BLaER1 (cell line): ENCODE measurements around the gene DGKG.

Experiments used
- H3K27ac ChIP-seq: shearing (Covaris generic); formaldehyde crosslinking; 2 replicates; pipeline ENCODE4 v1.8.1; 2022
- H3K27me3 ChIP-seq: shearing (Covaris generic); formaldehyde crosslinking; 2 replicates; pipeline ENCODE4 v1.8.1; 2022
- H3K36me3 ChIP-seq: shearing (Covaris generic); formaldehyde crosslinking; 2 replicates; pipeline ENCODE4 v1.8.1; 2022
- H3K4me1 ChIP-seq: shearing (Covaris generic); formaldehyde crosslinking; 2 replicates; pipeline ENCODE4 v1.8.1; 2022
- H3K4me2 ChIP-seq: shearing (Covaris generic); formaldehyde crosslinking; 2 replicates; pipeline ENCODE4 v1.8.1; 2022
- H3K4me3 ChIP-seq: shearing (Covaris generic); formaldehyde crosslinking; 2 replicates; pipeline ENCODE4 v1.8.1; 2022
- H3K9ac ChIP-seq: shearing (Covaris generic); formaldehyde crosslinking; 2 replicates; pipeline ENCODE4 v1.8.1; 2022
- H3K9me3 ChIP-seq: shearing (Covaris generic); formaldehyde crosslinking; 2 replicates; pipeline ENCODE4 v1.8.1; 2022
- H4K20me1 ChIP-seq: shearing (Covaris generic); formaldehyde crosslinking; 2 replicates; pipeline ENCODE4 v1.8.1; 2022
- Cebpa-rat ChIP-seq: shearing (Covaris generic); IDR thresholded peaks from 2 replicates; pipeline ENCODE4 v1.8.1; 2022

Gene DGKG

GRCh38 chr3:186127463-186127862, 234.6 kb downstream of the DGKG start:
- H3K36me3 ChIP-seq: no peaks in the 10 kb centered on the region
- TF ChIP-seq Cebpa-rat: no peak
- peaks cover 51% of the 10 kb centered on the region for H3K4me1 ChIP-seq
- H3K4me2 ChIP-seq: peak overlapping the region; percentile 45
- H3K9ac ChIP-seq: no peak overlapping the region
- H3K27me3 ChIP-seq: no peaks in the 10 kb centered on the region
- H4K20me1 ChIP-seq: no peaks in the 10 kb centered on the region
- peaks cover 10% of the 10 kb centered on the region; the same call in 1 of the 2 replicates for H3K9me3 ChIP-seq
- H3K27ac ChIP-seq: no peak overlapping the region
- H3K4me3 ChIP-seq: no peak overlapping the region

- Histone ChIP-seq H3K4me3 (no peak overlapping the region), H3K27me3 (no peaks in the 10 kb centered on the region), H3K36me3 (no peaks in the 10 kb centered on the region), H3K27ac (no peak overlapping the region), H3K4me1 (peaks cover 42% of the 10 kb centered on the region), H3K9ac (no peak overlapping the region), H4K20me1 (no peaks in the 10 kb centered on the region), H3K9me3 (peaks cover 6% of the 10 kb centered on the region; the same call in 1 of the 2 replicates), H3K4me2 (no peak overlapping the region)
- TF ChIP-seq Cebpa-rat: no peak
These were observed 236.9 kb downstream of the DGKG start for GRCh38 chr3:186125118-186125517.

GRCh38 chr3:186124592-186124991, 237.4 kb downstream of the DGKG start:
- H3K4me3 ChIP-seq: no peak overlapping the region
- H3K4me2 ChIP-seq: no peak overlapping the region
- peaks cover under 1% of the 10 kb centered on the region; the same call in 1 of the 2 replicates for H3K9me3 ChIP-seq
- H3K4me1 ChIP-seq: peaks cover 44% of the 10 kb centered on the region
- H3K27ac ChIP-seq: no peak overlapping the region
- no peaks in the 10 kb centered on the region for H3K36me3 ChIP-seq
- no peaks in the 10 kb centered on the region for H4K20me1 ChIP-seq
- no peak for TF ChIP-seq Cebpa-rat
- no peaks in the 10 kb centered on the region for H3K27me3 ChIP-seq
- H3K9ac ChIP-seq: no peak overlapping the region

- H3K9me3 ChIP-seq: no peaks in the 10 kb centered on the region
- H3K27me3 ChIP-seq: no peaks in the 10 kb centered on the region
- H3K36me3 ChIP-seq: no peaks in the 10 kb centered on the region
- H3K4me3 ChIP-seq: no peak overlapping the region
- no peak for TF ChIP-seq Cebpa-rat
- no peaks in the 10 kb centered on the region for H4K20me1 ChIP-seq
- no peak overlapping the region for H3K27ac ChIP-seq
- H3K9ac ChIP-seq: no peak overlapping the region
- H3K4me2 ChIP-seq: no peak overlapping the region
- H3K4me1 ChIP-seq: peaks cover 44% of the 10 kb centered on the region
These were observed 239.0 kb downstream of the DGKG start for GRCh38 chr3:186123012-186123411.

GRCh38 chr3:186121968-186122367, 240.1 kb downstream of the DGKG start:
- Histone ChIP-seq H3K4me1 (peaks cover 40% of the 10 kb centered on the region), H3K9ac (no peak overlapping the region), H3K4me3 (no peak overlapping the region), H3K27me3 (no peaks in the 10 kb centered on the region), H3K27ac (no peak overlapping the region), H3K4me2 (peak overlapping the region; percentile 20), H3K36me3 (no peaks in the 10 kb centered on the region), H3K9me3 (no peaks in the 10 kb centered on the region), H4K20me1 (no peaks in the 10 kb centered on the region)
- TF ChIP-seq Cebpa-rat: no peak

GRCh38 chr3:186121278-186121677, 240.8 kb downstream of the DGKG start:
- Histone ChIP-seq H4K20me1 (no peaks in the 10 kb centered on the region), H3K9ac (no peak overlapping the region), H3K4me1 (peaks cover 36% of the 10 kb centered on the region), H3K4me3 (no peak overlapping the region), H3K9me3 (no peaks in the 10 kb centered on the region), H3K36me3 (no peaks in the 10 kb centered on the region), H3K27ac (no peak overlapping the region), H3K27me3 (no peaks in the 10 kb centered on the region), H3K4me2 (no peak overlapping the region)
- no peak for TF ChIP-seq Cebpa-rat

GRCh38 chr3:186119499-186119898, 242.5 kb downstream of the DGKG start:
- Histone ChIP-seq H3K9me3 (no peaks in the 10 kb centered on the region), H3K4me2 (peak overlapping the region; percentile 29), H3K36me3 (no peaks in the 10 kb centered on the region), H3K27ac (no peak overlapping the region), H3K4me3 (no peak overlapping the region), H3K27me3 (no peaks in the 10 kb centered on the region), H4K20me1 (no peaks in the 10 kb centered on the region), H3K9ac (no peak overlapping the region), H3K4me1 (peaks cover 48% of the 10 kb centered on the region)
- no peak for TF ChIP-seq Cebpa-rat

- Histone ChIP-seq H3K9me3 (no peaks in the 10 kb centered on the region), H3K4me2 (peak overlapping the region; percentile 11), H3K36me3 (no peaks in the 10 kb centered on the region), H4K20me1 (no peaks in the 10 kb centered on the region), H3K4me1 (peaks cover 56% of the 10 kb centered on the region), H3K9ac (no peak overlapping the region), H3K27me3 (no peaks in the 10 kb centered on the region), H3K27ac (no peak overlapping the region), H3K4me3 (no peak overlapping the region)
- no peak for TF ChIP-seq Cebpa-rat
These were observed 243.3 kb downstream of the DGKG start for GRCh38 chr3:186118692-186119091.

GRCh38 chr3:186117521-186118134, 244.4 kb downstream of the DGKG start:
- H3K4me2 ChIP-seq: 0 out of 2 replicates have a peak overlapping the region, but pooled peaks have one; percentile 11
- no peak overlapping the region for H3K4me3 ChIP-seq
- no peaks in the 10 kb centered on the region for H4K20me1 ChIP-seq
- H3K27ac ChIP-seq: no peak overlapping the region
- H3K9ac ChIP-seq: no peak overlapping the region
- peaks cover 66% of the 10 kb centered on the region for H3K4me1 ChIP-seq
- no peaks in the 10 kb centered on the region for H3K9me3 ChIP-seq
- H3K36me3 ChIP-seq: no peaks in the 10 kb centered on the region
- H3K27me3 ChIP-seq: no peaks in the 10 kb centered on the region
- no peak for TF ChIP-seq Cebpa-rat

GRCh38 chr3:186115239-186115996, 246.6 kb downstream of the DGKG start:
- TF ChIP-seq Cebpa-rat: no peak
- Histone ChIP-seq H3K4me1 (peaks cover 78% of the 10 kb centered on the region), H3K27me3 (no peaks in the 10 kb centered on the region)

More at GRCh38 chr3:186115239-186115996, 246.6 kb downstream of the DGKG start:
- no peak overlapping the region for H3K9ac ChIP-seq
- no peak overlapping the region for H3K27ac ChIP-seq
- no peaks in the 10 kb centered on the region for H4K20me1 ChIP-seq
- H3K4me2 ChIP-seq: peak overlapping the region; percentile 10; the same call in 1 of the 2 replicates
- no peaks in the 10 kb centered on the region for H3K36me3 ChIP-seq
- no peak overlapping the region for H3K4me3 ChIP-seq
- H3K9me3 ChIP-seq: no peaks in the 10 kb centered on the region
